HG02588 (cell line): ENCODE measurements around the gene MOCS3.

Experiments
- ATAC-seq: cut with Tn5 transposase; IDR thresholded peaks from one replicate; pipeline ENCODE4 v1.9.1; 2021; ENCODE audit warnings: mild to moderate bottlenecking, moderate library complexity; ENCODE audit not compliant: unreplicated experiment

The MOCS3 gene

DNA sequence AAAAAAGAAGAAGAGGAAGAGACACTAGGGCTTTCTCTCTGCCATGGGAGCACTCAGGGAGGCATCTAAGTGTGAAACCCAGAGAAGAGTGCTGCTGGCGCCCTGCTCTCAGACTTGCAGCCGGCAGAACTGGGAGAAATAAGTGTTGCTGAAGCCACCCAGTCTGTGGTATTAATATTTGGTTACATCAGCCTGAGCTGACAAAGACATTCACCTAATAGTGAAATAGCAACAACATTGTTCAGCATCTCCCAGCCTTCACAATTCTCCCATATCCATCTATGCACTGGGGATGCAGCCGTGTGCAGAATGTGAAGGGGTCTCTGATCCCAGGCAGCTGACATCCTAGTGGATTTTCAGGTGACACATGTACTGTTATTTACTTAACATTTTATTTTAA lies 52.3 kb downstream of the MOCS3 start:
- no peak for ATAC-seq

DNA sequence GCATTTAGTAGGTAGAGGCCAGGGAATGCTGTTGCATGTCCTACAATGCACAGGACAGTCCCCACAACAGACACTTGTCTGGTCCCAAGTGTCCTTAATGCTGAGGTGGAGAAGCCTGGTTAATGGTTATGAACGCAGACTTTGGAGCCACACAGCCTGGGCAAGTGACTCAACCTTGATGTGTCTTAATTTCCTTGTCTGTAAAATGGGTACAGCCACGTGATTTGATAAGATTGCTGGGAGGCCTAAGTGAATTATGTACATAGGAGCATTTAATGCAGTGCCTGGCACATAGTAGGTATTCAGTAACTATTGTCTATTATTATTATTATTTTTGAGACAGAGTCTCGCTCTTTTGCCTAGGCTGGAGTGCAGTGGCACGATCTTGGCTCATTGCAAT lies 52.9 kb downstream of the MOCS3 start:
- no peak for ATAC-seq

DNA sequence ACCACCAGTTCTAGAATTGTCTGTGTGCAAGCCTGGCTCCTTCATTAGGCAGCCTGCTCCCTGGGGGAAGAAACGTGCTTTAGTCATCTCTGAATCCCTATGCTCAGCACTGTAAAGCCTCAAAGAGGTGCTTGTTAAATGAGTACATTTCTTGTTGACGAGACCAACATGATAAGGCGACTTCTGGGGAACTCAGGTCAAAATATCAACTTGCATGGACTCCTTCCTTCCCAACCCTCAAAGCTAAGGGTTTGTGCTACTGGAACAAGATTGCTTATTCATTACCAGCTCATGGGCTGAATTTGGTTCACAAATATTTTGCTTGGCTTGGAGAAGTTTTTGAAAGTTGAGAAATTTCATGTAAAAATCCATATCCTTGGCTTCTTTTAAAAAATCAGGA lies 53.7 kb downstream of the MOCS3 start:
- ATAC-seq, result no peak
